Measurements from ENCODE around the gene OR2D2.

Gene OR2D2

GRCh38 chr11:6845383-6845782 is 46.9 kb downstream of the OR2D2 start, which contains the start of gene OR10A5:
Gene OR10A5, plus strand, starts transcription at chr11:6845683. Its CDS starts 0 bp downstream, at chr11:6845683.
- Histone ChIP-seq H2AFZ (ENCODE audit: low read length, unreplicated experiment) (no peak within 1 kb of the TSS), H3K27ac (ENCODE audit: low read depth, low read length) (no peak within 1 kb of the TSS), H3K36me3 (ENCODE audit: insufficient read depth, low read length) (no peaks in the 10 kb centered on the region), H3K4me1 (ENCODE audit: control insufficient read depth, insufficient read depth, low read length, unreplicated experiment) (no peaks in the 10 kb centered on the region), H3K27me3 (ENCODE audit: insufficient read depth, low read length) (no peaks in the 10 kb centered on the region; the same call in 1 of the 2 replicates), H3K79me2 (ENCODE audit: control insufficient read depth, insufficient read depth, low read length, unreplicated experiment) (no peaks in the 10 kb centered on the region), H3K4me3 (ENCODE audit: low read depth, low read length) (no peak within 1 kb of the TSS)

GRCh38 chr11:6844356-6844755 is 47.9 kb downstream of the OR2D2 start:
- Histone ChIP-seq H3K79me2 (ENCODE audit: control insufficient read depth, insufficient read depth, low read length, unreplicated experiment) (no peaks in the 10 kb centered on the region), H3K4me3 (ENCODE audit: low read depth, low read length) (no peak overlapping the region), H3K36me3 (ENCODE audit: insufficient read depth, low read length) (no peaks in the 10 kb centered on the region), H3K4me1 (ENCODE audit: control insufficient read depth, insufficient read depth, low read length, unreplicated experiment) (no peaks in the 10 kb centered on the region), H2AFZ (ENCODE audit: low read length, unreplicated experiment) (no peak overlapping the region), H3K27ac (ENCODE audit: low read depth, low read length) (no peak overlapping the region), H3K27me3 (ENCODE audit: insufficient read depth, low read length) (no peaks in the 10 kb centered on the region; the same call in 1 of the 2 replicates)

GRCh38 chr11:6843670-6844069 is 48.6 kb downstream of the OR2D2 start:
- Histone ChIP-seq H3K36me3 (ENCODE audit: insufficient read depth, low read length) (no peaks in the 10 kb centered on the region), H3K27me3 (ENCODE audit: insufficient read depth, low read length) (no peaks in the 10 kb centered on the region; the same call in 1 of the 2 replicates), H3K4me3 (ENCODE audit: low read depth, low read length) (no peak overlapping the region), H3K79me2 (ENCODE audit: control insufficient read depth, insufficient read depth, low read length, unreplicated experiment) (no peaks in the 10 kb centered on the region), H3K4me1 (ENCODE audit: control insufficient read depth, insufficient read depth, low read length, unreplicated experiment) (no peaks in the 10 kb centered on the region), H3K27ac (ENCODE audit: low read depth, low read length) (no peak overlapping the region), H2AFZ (ENCODE audit: low read length, unreplicated experiment) (no peak overlapping the region)

- Histone ChIP-seq H2AFZ (ENCODE audit: low read length, unreplicated experiment) (no peak overlapping the region), H3K4me3 (ENCODE audit: low read depth, low read length) (no peak overlapping the region), H3K27me3 (ENCODE audit: insufficient read depth, low read length) (no peaks in the 10 kb centered on the region; the same call in 1 of the 2 replicates), H3K27ac (ENCODE audit: low read depth, low read length) (no peak overlapping the region), H3K79me2 (ENCODE audit: control insufficient read depth, insufficient read depth, low read length, unreplicated experiment) (no peaks in the 10 kb centered on the region), H3K4me1 (ENCODE audit: control insufficient read depth, insufficient read depth, low read length, unreplicated experiment) (no peaks in the 10 kb centered on the region), H3K36me3 (ENCODE audit: insufficient read depth, low read length) (no peaks in the 10 kb centered on the region)
Observed at GRCh38 chr11:6841694-6842093, 50.6 kb downstream of the OR2D2 start.
